ENCODE results near the gene SLC35G6.

Gene SLC35G6

GRCh38 chr17:7515911-7516610, 34.8 kb downstream of the SLC35G6 start:
- Histone ChIP-seq H3K79me2 (ENCODE audit: low read length) (no peaks in the 10 kb centered on the region), H3K9me3 (ENCODE audit: insufficient read depth, low read length) (no peaks in the 10 kb centered on the region), H3K4me3 (ENCODE audit: low read length) (no peak overlapping the region), H3K4me1 (ENCODE audit: low read length) (no peaks in the 10 kb centered on the region), H2AFZ (ENCODE audit: low read depth, low read length) (no peak overlapping the region), H3K4me2 (ENCODE audit: low read length) (no peak overlapping the region), H3K27ac (ENCODE audit: low read length) (no peak overlapping the region), H4K20me1 (ENCODE audit: insufficient read depth, low read length) (no peaks in the 10 kb centered on the region), H3K36me3 (replicated peaks; ENCODE audit: low read depth, low read length) (peaks cover 9% of the 10 kb centered on the region), H3K9ac (ENCODE audit: low read length) (no peak overlapping the region), H3K27me3 (ENCODE audit: low read depth, low read length) (no peaks in the 10 kb centered on the region)
- TF ChIP-seq EZH2phosphoT487 (IDR thresholded peaks at IDR 0.05; ENCODE audit: low read depth) = no peak
- no peak for TF ChIP-seq CTCF (IDR thresholded peaks at IDR 0.05; ENCODE audit: low read depth, low read length)

- H3K36me3 ChIP-seq (replicated peaks; ENCODE audit: low read depth, low read length) = no peaks in the 10 kb centered on the region
- H3K9ac ChIP-seq (ENCODE audit: low read length) = no peak overlapping the region
- no peaks in the 10 kb centered on the region for H3K27me3 ChIP-seq (ENCODE audit: low read depth, low read length)
- no peak overlapping the region for H3K27ac ChIP-seq (ENCODE audit: low read length)
- no peaks in the 10 kb centered on the region for H3K4me1 ChIP-seq (ENCODE audit: low read length)
- no peaks in the 10 kb centered on the region for H4K20me1 ChIP-seq (ENCODE audit: insufficient read depth, low read length)
- H3K9me3 ChIP-seq (ENCODE audit: insufficient read depth, low read length) = no peaks in the 10 kb centered on the region
- H3K79me2 ChIP-seq (ENCODE audit: low read length) = no peaks in the 10 kb centered on the region
- no peak overlapping the region for H2AFZ ChIP-seq (ENCODE audit: low read depth, low read length)
- H3K4me2 ChIP-seq (ENCODE audit: low read length) = no peak overlapping the region
- no peak overlapping the region for H3K4me3 ChIP-seq (ENCODE audit: low read length)
- TF ChIP-seq EZH2phosphoT487 (IDR thresholded peaks at IDR 0.05; ENCODE audit: low read depth) (no peak), CTCF (IDR thresholded peaks at IDR 0.05; ENCODE audit: low read depth, low read length) (peak; percentile 44)
These were observed 41.8 kb downstream of the SLC35G6 start for GRCh38 chr17:7523033-7523432.

- H2AFZ ChIP-seq (ENCODE audit: low read depth, low read length) = no peak overlapping the region
- no peaks in the 10 kb centered on the region for H4K20me1 ChIP-seq (ENCODE audit: insufficient read depth, low read length)
- TF ChIP-seq EZH2phosphoT487 (IDR thresholded peaks at IDR 0.05; ENCODE audit: low read depth) (no peak), CTCF (IDR thresholded peaks at IDR 0.05; ENCODE audit: low read depth, low read length) (no peak)
- H3K4me2 ChIP-seq (ENCODE audit: low read length) = no peak overlapping the region
- H3K27ac ChIP-seq (ENCODE audit: low read length) = no peak overlapping the region
- no peaks in the 10 kb centered on the region for H3K79me2 ChIP-seq (ENCODE audit: low read length)
- H3K36me3 ChIP-seq (replicated peaks; ENCODE audit: low read depth, low read length) = no peaks in the 10 kb centered on the region
- H3K9me3 ChIP-seq (ENCODE audit: insufficient read depth, low read length) = no peaks in the 10 kb centered on the region
- H3K4me1 ChIP-seq (ENCODE audit: low read length) = 0 out of 2 replicates have a peak, but pooled peaks cover 2% of the 10 kb centered on the region
- no peaks in the 10 kb centered on the region for H3K27me3 ChIP-seq (ENCODE audit: low read depth, low read length)
- H3K4me3 ChIP-seq (ENCODE audit: low read length) = no peak overlapping the region
- no peak overlapping the region for H3K9ac ChIP-seq (ENCODE audit: low read length)
These were observed 47.6 kb downstream of the SLC35G6 start for GRCh38 chr17:7528842-7529241.

GRCh38 chr17:7530023-7530900, 49.0 kb downstream of the SLC35G6 start:
- Histone ChIP-seq H3K27ac (ENCODE audit: low read length) (no peak overlapping the region), H3K4me2 (ENCODE audit: low read length) (no peak overlapping the region), H3K79me2 (ENCODE audit: low read length) (no peaks in the 10 kb centered on the region), H2AFZ (ENCODE audit: low read depth, low read length) (no peak overlapping the region), H3K9ac (ENCODE audit: low read length) (no peak overlapping the region), H3K9me3 (ENCODE audit: insufficient read depth, low read length) (no peaks in the 10 kb centered on the region), H4K20me1 (ENCODE audit: insufficient read depth, low read length) (no peaks in the 10 kb centered on the region), H3K4me1 (ENCODE audit: low read length) (0 out of 2 replicates have a peak, but pooled peaks cover 2% of the 10 kb centered on the region), H3K36me3 (replicated peaks; ENCODE audit: low read depth, low read length) (no peaks in the 10 kb centered on the region), H3K4me3 (ENCODE audit: low read length) (no peak overlapping the region), H3K27me3 (ENCODE audit: low read depth, low read length) (no peaks in the 10 kb centered on the region)
- TF ChIP-seq EZH2phosphoT487 (IDR thresholded peaks at IDR 0.05; ENCODE audit: low read depth) (no peak), CTCF (IDR thresholded peaks at IDR 0.05; ENCODE audit: low read depth, low read length) (no peak)
